HS-5 (cell line): Measurements from ENCODE around the gene WRNIP1.

ENCODE experiments used
- DNase-seq: peaks from one replicate; pipeline ENCODE4 v3.0.0-alpha.2; 2012; ENCODE audit warnings: low read depth

WRNIP1 gene

DNA sequence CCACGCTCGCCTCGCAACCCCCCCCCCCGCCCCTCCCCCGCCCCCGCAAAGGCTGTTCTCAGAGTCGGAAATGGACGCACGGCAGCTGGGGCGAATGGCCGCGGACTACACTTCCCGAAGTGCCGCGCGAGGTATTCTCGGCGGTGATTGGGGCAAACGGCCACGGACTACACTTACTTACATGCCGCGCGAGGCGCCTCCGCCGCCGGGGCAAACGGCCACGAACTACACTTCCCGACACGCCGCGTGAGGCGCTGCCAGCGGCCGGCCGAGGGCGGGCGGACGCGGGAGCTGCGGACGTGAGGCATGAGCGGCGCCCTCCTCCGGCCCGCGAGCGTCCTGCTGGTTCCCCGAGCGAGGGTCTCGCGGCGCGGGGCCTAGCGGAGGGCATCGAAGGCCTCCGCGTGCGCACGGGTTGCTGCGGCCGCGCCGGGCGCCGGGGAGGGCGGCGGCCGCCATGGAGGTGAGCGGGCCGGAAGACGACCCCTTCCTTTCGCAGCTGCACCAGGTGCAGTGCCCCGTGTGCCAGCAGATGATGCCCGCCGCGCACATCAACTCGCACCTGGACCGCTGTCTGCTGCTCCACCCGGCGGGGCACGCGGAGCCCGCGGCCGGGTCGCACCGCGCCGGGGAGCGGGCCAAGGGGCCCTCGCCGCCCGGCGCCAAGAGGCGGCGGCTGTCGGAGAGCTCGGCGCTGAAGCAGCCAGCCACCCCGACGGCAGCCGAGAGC, at the start of gene WRNIP1:
WRNIP1 (plus strand) TSS at position 228 of the 730 bp plus-strand sequence; CDS start at position 458, 230 bp downstream.
- peak; percentile 87 for DNase-seq

GRCh38 chr6:2715737-2716136, 49.5 kb upstream of the WRNIP1 start:
- DNase-seq, result no peak

GRCh38 chr6:2716936-2717700, 48.1 kb upstream of the WRNIP1 start:
- DNase-seq, result no peak

DNA sequence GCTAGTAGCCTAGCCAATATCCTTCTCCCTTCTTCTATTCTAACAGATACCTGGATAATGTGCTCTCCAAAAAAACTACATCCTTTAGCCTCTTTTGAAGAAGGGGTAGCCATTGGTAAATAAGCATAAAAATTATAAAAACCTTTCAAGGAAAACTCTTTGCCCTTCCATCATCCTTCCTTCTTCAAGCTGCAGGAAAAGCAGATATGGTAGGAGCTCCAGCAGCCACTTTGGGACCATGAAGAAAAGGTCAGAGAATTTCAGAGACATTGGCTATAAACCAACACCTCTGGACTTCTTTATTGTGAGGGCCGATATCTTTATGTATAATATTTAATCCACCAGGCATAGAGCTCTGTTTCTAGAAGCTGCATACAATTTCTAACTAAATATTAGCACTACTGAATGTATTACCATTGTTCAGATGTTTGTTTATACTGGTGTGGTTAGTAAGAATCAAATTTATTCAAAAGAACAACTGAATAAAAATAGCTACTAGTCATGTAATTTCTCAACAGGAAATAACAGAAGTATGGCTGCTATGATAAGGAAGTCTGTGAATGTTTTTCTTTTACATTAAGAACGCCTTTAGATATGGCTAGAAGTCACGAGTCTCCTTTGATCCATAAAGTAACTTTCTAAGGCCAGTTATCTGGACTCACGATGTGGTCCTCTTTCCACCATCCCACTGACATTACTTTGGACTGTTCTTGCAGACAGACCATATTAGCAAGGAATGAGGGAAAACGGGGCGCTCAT, 46.7 kb upstream of the WRNIP1 start:
- DNase-seq, result no peak

DNA sequence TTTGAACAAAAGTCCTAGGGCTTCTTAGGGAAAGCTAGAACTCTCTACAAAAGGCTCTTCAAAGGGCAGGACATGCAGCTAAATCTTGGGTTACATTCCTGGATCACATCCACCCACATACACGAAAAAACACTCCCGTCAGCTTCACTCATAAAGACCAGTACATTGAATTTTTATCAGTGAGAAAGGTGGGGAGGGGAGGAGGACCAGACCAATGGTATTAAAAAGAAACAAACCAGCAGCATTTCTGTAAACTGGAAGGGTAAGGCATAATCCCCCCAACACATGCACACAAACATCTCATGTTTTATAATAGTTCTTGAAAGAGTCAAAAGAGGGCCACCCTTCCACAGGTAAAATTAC, 46.1 kb upstream of the WRNIP1 start:
- DNase-seq, result no peak

- DNase-seq, result no peak
Observed at GRCh38 chr6:2721219-2721618, 44.0 kb upstream of the WRNIP1 start.

DNA sequence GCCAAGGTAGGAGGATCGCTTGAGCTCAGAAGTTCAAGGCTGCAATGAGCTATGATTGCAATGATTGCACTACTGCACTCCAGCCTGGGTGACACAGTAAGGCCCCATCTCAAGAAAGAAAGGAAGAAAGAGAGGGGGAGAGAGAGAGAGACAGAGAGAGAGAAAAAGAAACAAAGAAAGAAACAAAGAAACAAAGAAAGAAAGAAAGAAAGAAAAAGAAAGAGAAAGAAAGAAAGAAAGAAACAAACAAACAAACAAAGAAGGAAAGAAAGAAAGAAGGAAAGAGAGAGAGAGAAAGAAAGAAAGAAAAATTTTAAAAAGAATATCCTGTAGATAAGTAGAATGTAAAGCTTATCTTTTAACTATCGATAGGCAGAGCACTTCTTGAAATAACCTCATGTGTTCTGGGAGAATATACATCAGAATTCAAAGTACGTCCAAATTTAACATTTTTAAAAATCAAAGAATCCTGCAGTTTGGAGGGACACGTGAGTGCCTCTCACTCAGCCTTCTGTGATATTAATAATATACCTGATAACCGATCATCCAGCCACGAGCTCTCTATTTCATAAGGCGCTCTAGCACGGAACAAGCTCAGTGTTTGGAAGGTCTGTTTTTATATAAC, 39.7 kb upstream of the WRNIP1 start:
- no peak for DNase-seq

DNA sequence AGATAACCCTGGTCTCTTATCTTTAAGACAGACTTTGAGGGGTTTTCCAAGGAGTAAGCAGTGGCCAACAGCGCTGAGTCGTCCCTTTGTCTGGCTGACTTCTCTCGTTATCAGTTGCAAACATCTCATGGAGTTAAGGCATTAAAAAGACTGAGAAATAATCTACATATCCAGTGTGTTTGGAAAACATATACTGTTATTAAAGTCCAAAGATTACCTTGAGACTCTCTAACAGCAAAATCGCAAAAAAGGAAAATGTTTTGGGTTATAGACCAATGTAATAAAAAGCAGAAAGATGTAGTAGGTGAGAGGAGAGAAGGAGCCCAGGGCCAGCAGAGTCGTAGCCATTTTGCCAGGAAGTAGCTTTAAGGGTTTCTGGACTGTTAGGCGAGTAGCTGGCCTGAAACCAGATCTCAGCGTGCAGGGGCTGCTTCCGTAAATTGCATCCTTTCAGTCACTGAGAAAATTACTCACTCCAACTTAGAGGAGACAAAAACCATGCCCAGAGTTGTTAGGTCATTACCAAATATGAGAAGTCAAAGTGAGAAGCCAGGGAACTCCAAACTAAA, 39.1 kb upstream of the WRNIP1 start:
- DNase-seq, result no peak

DNA sequence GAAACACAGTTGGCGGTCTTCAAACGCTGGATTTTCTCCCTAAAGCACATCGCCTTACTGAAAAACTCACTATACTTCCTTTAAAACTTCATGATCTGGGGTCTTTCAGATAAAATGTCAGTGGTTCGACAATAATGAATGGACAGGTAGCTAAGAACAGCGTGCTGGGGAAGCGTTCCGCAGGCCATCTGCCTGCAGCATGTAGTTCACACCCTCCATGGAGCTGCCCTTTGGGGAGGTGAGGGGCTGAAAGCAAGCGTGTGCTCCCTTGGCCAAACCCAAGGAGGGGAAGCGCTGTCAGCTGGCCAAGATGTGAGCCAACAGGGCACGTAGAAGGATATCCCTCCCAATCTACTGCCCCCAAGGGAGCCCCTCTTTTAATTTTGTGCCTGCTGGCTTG, 35.3 kb upstream of the WRNIP1 start:
- no peak for DNase-seq

- no peak for DNase-seq
Observed at GRCh38 chr6:2730353-2731107, 34.7 kb upstream of the WRNIP1 start.

DNA sequence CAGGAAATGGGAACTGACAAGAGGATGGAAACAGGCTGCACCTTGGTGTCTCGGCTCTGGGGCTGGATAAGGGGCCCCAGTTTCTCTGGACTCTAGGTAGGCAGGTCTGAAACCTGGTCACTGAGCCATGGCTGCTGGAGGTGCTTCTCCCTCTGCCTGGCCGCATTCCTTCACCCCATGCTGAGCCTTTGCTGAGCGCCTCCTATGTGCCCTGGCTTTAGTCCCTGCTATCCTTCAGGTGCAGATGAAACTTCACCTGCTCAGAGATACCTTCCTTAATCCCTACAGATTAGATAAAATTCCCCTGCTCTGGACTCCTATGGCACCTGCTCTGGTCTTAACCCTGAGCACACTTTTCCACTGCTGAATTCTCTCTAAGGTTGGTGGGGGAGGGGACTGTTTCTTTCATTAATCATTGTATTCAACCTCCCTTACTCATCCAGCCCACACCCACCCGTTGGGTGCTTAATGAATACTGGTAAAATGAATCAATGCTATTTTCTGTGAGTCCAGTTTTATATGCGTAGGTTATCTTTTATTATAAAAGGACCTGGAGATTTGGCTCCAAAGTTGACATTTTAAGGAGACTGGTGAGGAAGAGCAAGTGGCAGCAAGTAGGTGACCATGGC, 33.8 kb upstream of the WRNIP1 start:
- DNase-seq, result no peak

GRCh38 chr6:2732503-2733089, 32.6 kb upstream of the WRNIP1 start:
- DNase-seq, result no peak

- DNase-seq, result no peak
Observed at GRCh38 chr6:2733324-2733723, 31.9 kb upstream of the WRNIP1 start.

DNA sequence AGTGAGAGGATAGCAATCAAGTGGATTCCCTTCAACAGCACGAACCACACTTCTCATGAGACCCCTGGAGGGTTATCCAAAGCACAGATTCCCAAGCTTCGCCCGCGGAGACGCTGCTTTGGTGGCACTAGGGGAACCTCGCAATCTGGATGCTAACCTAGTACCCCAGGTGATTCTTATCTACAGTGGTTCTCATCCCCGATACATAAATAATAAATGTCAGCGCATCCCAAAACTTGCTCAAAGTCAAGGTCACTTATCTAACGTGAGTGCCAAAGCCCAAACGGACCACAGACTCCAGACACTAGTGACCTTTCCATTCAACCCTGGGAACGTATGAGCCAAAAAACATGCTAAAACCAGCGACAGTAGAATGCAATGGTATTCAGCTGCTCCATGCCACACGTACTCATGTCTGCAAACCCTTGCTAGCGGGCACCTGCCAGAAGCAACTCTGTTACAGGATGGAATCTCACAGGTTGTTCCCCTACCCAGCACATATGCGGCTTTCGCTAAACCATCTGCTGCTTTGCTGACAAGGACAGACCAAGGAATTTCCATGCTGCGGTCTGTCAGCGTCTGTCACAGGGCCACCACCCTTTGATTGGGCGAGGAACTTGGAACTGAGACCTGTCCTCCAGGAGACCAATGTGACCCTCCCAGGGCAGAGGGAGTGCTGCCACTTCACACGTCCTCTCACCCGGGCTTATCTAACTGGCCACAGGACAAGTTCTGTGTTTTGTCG, 31.3 kb upstream of the WRNIP1 start:
- no peak for DNase-seq

- DNase-seq, result no peak
Observed at GRCh38 chr6:2734488-2735166, 30.6 kb upstream of the WRNIP1 start.

GRCh38 chr6:2737885-2738284, 27.3 kb upstream of the WRNIP1 start:
- no peak for DNase-seq

GRCh38 chr6:2738373-2738979, 26.7 kb upstream of the WRNIP1 start:
- no peak for DNase-seq

DNA sequence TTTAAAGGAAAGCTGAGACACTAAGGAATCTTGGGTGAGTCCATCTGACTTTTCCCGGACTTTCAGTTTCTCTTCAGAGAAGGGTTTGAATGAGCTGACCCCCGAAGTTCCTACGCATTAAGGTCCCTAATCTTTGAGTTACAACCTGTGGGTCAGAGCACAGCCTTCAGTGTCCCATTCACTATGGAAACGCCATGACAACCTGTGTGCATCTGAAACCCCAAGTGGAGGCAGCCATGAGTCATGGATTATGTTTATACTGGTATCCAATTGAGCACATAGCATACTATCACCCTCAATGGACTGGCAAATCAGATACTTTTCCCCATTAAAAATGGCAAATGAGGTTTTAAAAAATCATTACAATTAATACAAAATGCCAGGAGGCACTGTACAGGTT, 25.9 kb upstream of the WRNIP1 start:
- DNase-seq, result no peak

- no peak for DNase-seq
Observed at GRCh38 chr6:2740581-2740980, 24.6 kb upstream of the WRNIP1 start.
